Measurements from ENCODE around the gene TEN1.
"Not testable (repeated sequence)": the region's sequence is repeated elsewhere in the genome, so short reads cannot be mapped to it uniquely, and the experiment has no call there.

TEN1 gene

GRCh38 chr17:76032073-76032779 lies 53.2 kb downstream of the TEN1 start:
- DNase-seq, result peak; percentile 51

- DNase-seq, result no peak
Measured at GRCh38 chr17:76032780-76033108, 53.7 kb downstream of the TEN1 start.

- DNase-seq, result no peak
Measured at GRCh38 chr17:76033139-76033538, 54.1 kb downstream of the TEN1 start.

- no peak for DNase-seq
Measured at GRCh38 chr17:76034428-76035350, 55.6 kb downstream of the TEN1 start.

GRCh38 chr17:76036497-76037261 lies 57.6 kb downstream of the TEN1 start:
- DNase-seq, result no peak

GRCh38 chr17:76038050-76038449 lies 59.0 kb downstream of the TEN1 start:
- DNase-seq, result no peak

GRCh38 chr17:76039121-76039520 lies 60.1 kb downstream of the TEN1 start:
- no peak for DNase-seq

GRCh38 chr17:76040376-76040775 lies 61.3 kb downstream of the TEN1 start:
- no peak for DNase-seq

- DNase-seq, result not testable (repeated sequence)
Measured at GRCh38 chr17:76042868-76043267, 63.8 kb downstream of the TEN1 start.

GRCh38 chr17:76044475-76045007 lies 65.5 kb downstream of the TEN1 start:
- not testable (repeated sequence) for DNase-seq

GRCh38 chr17:76046064-76046463 lies 67.0 kb downstream of the TEN1 start:
- no peak for DNase-seq

GRCh38 chr17:76048025-76048605 lies 69.1 kb downstream of the TEN1 start:
- no peak for DNase-seq

GRCh38 chr17:76048711-76049110 lies 69.7 kb downstream of the TEN1 start:
- DNase-seq, result no peak

- no peak for DNase-seq
Measured at GRCh38 chr17:76049239-76049638, 70.2 kb downstream of the TEN1 start.

- no peak for DNase-seq
Measured at GRCh38 chr17:76049836-76050537, 70.9 kb downstream of the TEN1 start.
